ENCODE data around the gene EFEMP2.

GRCh38 chr11:65903068-65903481, 30.5 kb upstream of the EFEMP2 start:
- TF ChIP-seq CTCF (conservative IDR thresholded peaks at IDR 0.05; ENCODE audit: low read length) (no peak), EZH2phosphoT487 (IDR thresholded peaks at IDR 0.05; ENCODE audit: borderline replicate concordance, low read depth, low read length) (no peak)
